Stimulated activated CD4-positive, alpha-beta T cell treated with anti-CD3 and anti-CD28 coated beads, Interleukin-15, amount 100 ng/mL, for 24 hours (primary cell): ENCODE data around the gene SLC19A1.
"Not testable (repeated sequence)": the region's sequence is repeated elsewhere in the genome, so short reads cannot be mapped to it uniquely, and the experiment has no call there.

ENCODE experiments used
- DNase-seq: peaks from one replicate; pipeline ENCODE4 v3.0.0-alpha.2; 2020

SLC19A1 gene

GRCh38 chr21:45503226-45503625 lies 39.0 kb downstream of the SLC19A1 start:
- DNase-seq: not testable (repeated sequence)

GRCh38 chr21:45502600-45502999 lies 39.6 kb downstream of the SLC19A1 start:
- DNase-seq: no peak

- no peak for DNase-seq
Measured at GRCh38 chr21:45502006-45502345, 40.3 kb downstream of the SLC19A1 start.

GRCh38 chr21:45501081-45502005 lies 40.9 kb downstream of the SLC19A1 start:
- DNase-seq: not testable (repeated sequence)

- no peak for DNase-seq
Measured at GRCh38 chr21:45499970-45500577, 42.2 kb downstream of the SLC19A1 start.

- DNase-seq: no peak
Measured at GRCh38 chr21:45499201-45499750, 43.0 kb downstream of the SLC19A1 start.

- DNase-seq: no peak
Measured at GRCh38 chr21:45498646-45499000, 43.6 kb downstream of the SLC19A1 start.

GRCh38 chr21:45497846-45498645 lies 44.2 kb downstream of the SLC19A1 start:
- DNase-seq: no peak

GRCh38 chr21:45496968-45497845 lies 45.0 kb downstream of the SLC19A1 start:
- DNase-seq: no peak

GRCh38 chr21:45496151-45496967 lies 45.9 kb downstream of the SLC19A1 start:
- DNase-seq: no peak

- no peak for DNase-seq
Measured at GRCh38 chr21:45494851-45495680, 47.2 kb downstream of the SLC19A1 start.

GRCh38 chr21:45494135-45494850 lies 47.9 kb downstream of the SLC19A1 start:
- DNase-seq: no peak

GRCh38 chr21:45493401-45494001 lies 48.7 kb downstream of the SLC19A1 start:
- no peak for DNase-seq

- no peak for DNase-seq
Measured at GRCh38 chr21:45492765-45493164, 49.5 kb downstream of the SLC19A1 start.

GRCh38 chr21:45491623-45492022 lies 50.6 kb downstream of the SLC19A1 start:
- no peak for DNase-seq

- no peak for DNase-seq
Measured at GRCh38 chr21:45491056-45491455, 51.2 kb downstream of the SLC19A1 start.

- no peak for DNase-seq
Measured at GRCh38 chr21:45490049-45490731, 52.0 kb downstream of the SLC19A1 start.

GRCh38 chr21:45489722-45489982 lies 52.6 kb downstream of the SLC19A1 start:
- no peak for DNase-seq
